Anterior cingulate cortex (tissue), 58 donors: Measurements from ENCODE around the gene CA10.

Experiments
- DNase-seq, 58 donors: peaks; one replicate each; lab custom pipeline; 2025; lab: John Stamatoyannopoulos, UW

CA10 gene

GRCh38 chr17:52147872-52148271 is 10.6 kb downstream of the CA10 start:
- no peak for DNase-seq

GRCh38 chr17:52147431-52147830 is 11.1 kb downstream of the CA10 start:
- DNase-seq = no peak

GRCh38 chr17:52145476-52145875 is 13.0 kb downstream of the CA10 start:
- DNase-seq = no peak

- DNase-seq = no peak
Observed at GRCh38 chr17:52143542-52143941, 15.0 kb downstream of the CA10 start.

- DNase-seq = no peak
Observed at GRCh38 chr17:52140601-52141000, 17.9 kb downstream of the CA10 start.

GRCh38 chr17:52138752-52139151 is 19.8 kb downstream of the CA10 start:
- DNase-seq = no peak

- no peak for DNase-seq
Observed at GRCh38 chr17:52138350-52138749, 20.2 kb downstream of the CA10 start.

GRCh38 chr17:52136166-52136565 is 22.3 kb downstream of the CA10 start:
- DNase-seq = peak in 1 of 58 donors; percentile 0

GRCh38 chr17:52134641-52135040 is 23.9 kb downstream of the CA10 start:
- no peak for DNase-seq

- DNase-seq = no peak
Observed at GRCh38 chr17:52128721-52129120, 29.8 kb downstream of the CA10 start.

GRCh38 chr17:52124993-52125392 is 33.5 kb downstream of the CA10 start:
- DNase-seq = no peak

- DNase-seq = no peak
Observed at GRCh38 chr17:52124561-52124960, 34.0 kb downstream of the CA10 start.

- no peak for DNase-seq
Observed at GRCh38 chr17:52120465-52120864, 38.0 kb downstream of the CA10 start.

- no peak for DNase-seq
Observed at GRCh38 chr17:52110923-52111581, 47.5 kb downstream of the CA10 start.

GRCh38 chr17:52106638-52107261 is 51.8 kb downstream of the CA10 start:
- peak in 31 of 58 donors; percentile 0 to 57 (median 13) for DNase-seq

- DNase-seq = no peak
Observed at GRCh38 chr17:52106072-52106471, 52.4 kb downstream of the CA10 start.

GRCh38 chr17:52105591-52105990 is 52.9 kb downstream of the CA10 start:
- DNase-seq = no peak

GRCh38 chr17:52096056-52096455 is 62.5 kb downstream of the CA10 start:
- no peak for DNase-seq

GRCh38 chr17:52084176-52084575 is 74.3 kb downstream of the CA10 start:
- DNase-seq = no peak

- no peak for DNase-seq
Observed at GRCh38 chr17:52079496-52079895, 79.0 kb downstream of the CA10 start.

GRCh38 chr17:52071712-52072111 is 86.8 kb downstream of the CA10 start:
- DNase-seq = peak in 4 of 58 donors; percentile 1 to 5 (median 2)

- no peak for DNase-seq
Observed at GRCh38 chr17:52064791-52065211, 93.7 kb downstream of the CA10 start.
